ENCODE measurements around the gene AMPD1. TPM values are rescaled to one million over a fixed set of nuclear protein-coding genes. Genes with fewer than 3 reads are reported as not detected.

Gene AMPD1
- polyA plus RNA-seq, 1 of the 3 experiments (the other 2 are of a cell fraction), result not detected

DNA sequence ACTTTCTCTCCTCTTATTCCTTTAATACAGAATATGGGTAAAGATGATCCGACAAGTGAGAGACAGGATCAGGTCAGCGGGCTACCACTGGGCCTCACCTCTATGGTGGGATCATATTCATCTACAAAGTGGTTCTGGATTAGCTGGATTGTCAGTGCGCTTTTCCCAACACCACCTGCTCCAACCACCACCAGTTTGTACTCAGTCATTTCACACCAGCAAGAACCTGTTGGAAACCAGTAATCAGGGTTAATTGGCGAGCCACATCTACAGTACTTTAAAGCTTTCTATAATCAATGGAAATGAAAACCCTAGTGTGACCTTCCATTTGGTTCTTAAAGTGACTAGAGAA is 20.6 kb upstream of the AMPD1 start:
- Histone ChIP-seq H4K20me1 (ENCODE audit: insufficient read depth) (no peaks in the 10 kb centered on the region), H3K4me2 (peak overlapping the region; percentile 76), H3K27me3 (ENCODE audit: insufficient read depth) (no peaks in the 10 kb centered on the region), H3F3A (replicated peaks; ENCODE audit: insufficient read depth) (peaks cover 38% of the 10 kb centered on the region), H3K36me3 (replicated peaks in 1 of 2; ENCODE audit: control insufficient read depth in 1 of 2, insufficient read depth in 2 of 2, low read length in 1 of 2) (peaks cover 68 to 73% of the 10 kb centered on the region in 2 experiments), H3K27ac (ENCODE audit: low read depth in 2 of 2, low read length in 1 of 2) (peak overlapping the region; percentile 85 to 93), H3K79me2 (ENCODE audit: insufficient read depth) (peaks cover 56% of the 10 kb centered on the region), H3K4me1 (ENCODE audit: control insufficient read depth in 1 of 2, insufficient read depth in 2 of 2, low read depth in 1 of 2, low read length in 1 of 2) (peaks cover 12 to 13% of the 10 kb centered on the region in 2 experiments; a peak in 3 of 4 replicates), H3K9ac (peak overlapping the region; percentile 98), H3K9me3 (no peaks in the 10 kb centered on the region), H3K4me3 (ENCODE audit: low read depth in 2 of 2, low read length in 1 of 2) (peak overlapping the region; percentile 83 to 99), H2AFZ (ENCODE audit: low read depth) (no peak overlapping the region), H3K9me2 (no peaks in the 10 kb centered on the region)
- DNase-seq, result peak; percentile 22
- no peak for TF ChIP-seq ELF1 (IDR thresholded peaks at IDR 0.05)
- TF ChIP-seq YY1 (IDR thresholded peaks at IDR 0.05; ENCODE audit: low read depth), result no peak
- TF ChIP-seq JUND (IDR thresholded peaks at IDR 0.05), result no peak
- TF ChIP-seq POLR2AphosphoS5 (IDR thresholded peaks at IDR 0.05; ENCODE audit: low read depth, low read length), result no peak
- TF ChIP-seq CHD2 (IDR thresholded peaks at IDR 0.05; ENCODE audit: low read length, partially characterized antibody), result no peak
- TF ChIP-seq FOSL2 (IDR thresholded peaks at IDR 0.05; ENCODE audit: borderline replicate concordance, low read depth), result no peak
- TF ChIP-seq RCOR1 (IDR thresholded peaks at IDR 0.05; ENCODE audit: low read length), result no peak
- TF ChIP-seq NFIC (IDR thresholded peaks at IDR 0.05; ENCODE audit: borderline replicate concordance), result no peak
- 13% methylated on average over 4 of the region's 4 CpGs for WGBS (ENCODE audit: low lambda C conversion rate)
- CTCF ChIA-PET, result interaction anchor here (0.8 to 1.6 kb wide), 6 partner anchors 8 to 369 kb away, joined by 3 to 5 read pairs (median 3); no protein-coding TSS in a partner anchor
- POLR2A ChIA-PET, result interaction anchor here (1.0 to 1.1 kb wide), 2 partner anchors 16 to 42 kb away, joined by 3 to 6 read pairs; partner anchors contain the start of gene CSDE1

- no peak overlapping the region for H3K27ac ChIP-seq (ENCODE audit: low read depth in 2 of 2, low read length in 1 of 2)
These were observed 17.6 kb upstream of the AMPD1 start for GRCh38 chr1:114712977-114713376.

More at GRCh38 chr1:114712977-114713376, 17.6 kb upstream of the AMPD1 start:
- CTCF ChIA-PET, result interaction anchor here (0.9 kb wide), 1 partner anchor 366 kb away, joined by 3 read pairs; no protein-coding TSS in a partner anchor
- Histone ChIP-seq H3F3A (replicated peaks; ENCODE audit: insufficient read depth) (peaks cover 22% of the 10 kb centered on the region), H3K4me1 (ENCODE audit: control insufficient read depth in 1 of 2, insufficient read depth in 2 of 2, low read depth in 1 of 2, low read length in 1 of 2) (peaks cover 12 to 13% of the 10 kb centered on the region in 2 experiments; a peak in 3 of 4 replicates), H3K9ac (no peak overlapping the region), H2AFZ (ENCODE audit: low read depth) (no peak overlapping the region), H4K20me1 (ENCODE audit: insufficient read depth) (no peaks in the 10 kb centered on the region), H3K9me3 (no peaks in the 10 kb centered on the region), H3K4me2 (no peak overlapping the region), H3K4me3 (ENCODE audit: low read depth in 2 of 2, low read length in 1 of 2) (no peak overlapping the region), H3K79me2 (ENCODE audit: insufficient read depth) (peaks cover 67% of the 10 kb centered on the region), H3K27me3 (ENCODE audit: insufficient read depth) (no peaks in the 10 kb centered on the region), H3K36me3 (replicated peaks in 1 of 2; ENCODE audit: control insufficient read depth in 1 of 2, insufficient read depth in 2 of 2, low read length in 1 of 2) (peaks cover 57 to 73% of the 10 kb centered on the region in 2 experiments), H3K9me2 (no peaks in the 10 kb centered on the region)
- no peak for TF ChIP-seq YY1 (IDR thresholded peaks at IDR 0.05; ENCODE audit: low read depth)
- no peak for TF ChIP-seq GABPA (IDR thresholded peaks at IDR 0.05; ENCODE audit: low read depth)
- TF ChIP-seq, protein P1, sequence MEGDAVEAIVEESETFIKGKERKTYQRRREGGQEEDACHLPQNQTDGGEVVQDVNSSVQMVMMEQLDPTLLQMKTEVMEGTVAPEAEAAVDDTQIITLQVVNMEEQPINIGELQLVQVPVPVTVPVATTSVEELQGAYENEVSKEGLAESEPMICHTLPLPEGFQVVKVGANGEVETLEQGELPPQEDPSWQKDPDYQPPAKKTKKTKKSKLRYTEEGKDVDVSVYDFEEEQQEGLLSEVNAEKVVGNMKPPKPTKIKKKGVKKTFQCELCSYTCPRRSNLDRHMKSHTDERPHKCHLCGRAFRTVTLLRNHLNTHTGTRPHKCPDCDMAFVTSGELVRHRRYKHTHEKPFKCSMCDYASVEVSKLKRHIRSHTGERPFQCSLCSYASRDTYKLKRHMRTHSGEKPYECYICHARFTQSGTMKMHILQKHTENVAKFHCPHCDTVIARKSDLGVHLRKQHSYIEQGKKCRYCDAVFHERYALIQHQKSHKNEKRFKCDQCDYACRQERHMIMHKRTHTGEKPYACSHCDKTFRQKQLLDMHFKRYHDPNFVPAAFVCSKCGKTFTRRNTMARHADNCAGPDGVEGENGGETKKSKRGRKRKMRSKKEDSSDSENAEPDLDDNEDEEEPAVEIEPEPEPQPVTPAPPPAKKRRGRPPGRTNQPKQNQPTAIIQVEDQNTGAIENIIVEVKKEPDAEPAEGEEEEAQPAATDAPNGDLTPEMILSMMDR (IDR thresholded peaks at IDR 0.05), result no peak
- TF ChIP-seq NRF1 (IDR thresholded peaks at IDR 0.05; ENCODE audit: low read depth, low read length), result no peak
- TF ChIP-seq ELF1 (IDR thresholded peaks at IDR 0.05), result no peak
- no peak for TF ChIP-seq ZBTB33 (IDR thresholded peaks at IDR 0.05; ENCODE audit: borderline replicate concordance, low read depth)
- no peak for TF ChIP-seq JUND (IDR thresholded peaks at IDR 0.05)
- no peak for TF ChIP-seq SIN3A (IDR thresholded peaks at IDR 0.05; ENCODE audit: borderline replicate concordance, low read depth, low read length)
- no peak for TF ChIP-seq RCOR1 (IDR thresholded peaks at IDR 0.05; ENCODE audit: low read length)
- TF ChIP-seq, protein P2, sequence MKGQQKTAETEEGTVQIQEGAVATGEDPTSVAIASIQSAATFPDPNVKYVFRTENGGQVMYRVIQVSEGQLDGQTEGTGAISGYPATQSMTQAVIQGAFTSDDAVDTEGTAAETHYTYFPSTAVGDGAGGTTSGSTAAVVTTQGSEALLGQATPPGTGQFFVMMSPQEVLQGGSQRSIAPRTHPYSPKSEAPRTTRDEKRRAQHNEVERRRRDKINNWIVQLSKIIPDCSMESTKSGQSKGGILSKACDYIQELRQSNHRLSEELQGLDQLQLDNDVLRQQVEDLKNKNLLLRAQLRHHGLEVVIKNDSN (IDR thresholded peaks at IDR 0.05; ENCODE audit: borderline replicate concordance, low read depth), result no peak
- POLR2A ChIA-PET, result no interaction called here
- 93% methylated on average over 4 of the region's 4 CpGs for WGBS (ENCODE audit: low lambda C conversion rate)
- no peak for DNase-seq
